ENCODE measurements around the gene PRR14. TPM values are rescaled to one million over a fixed set of nuclear protein-coding genes. Genes with fewer than 3 reads are reported as not detected.
"Not testable (repeated sequence)": the region's sequence is repeated elsewhere in the genome, so short reads cannot be mapped to it uniquely, and the experiment has no call there.

The PRR14 gene
- total RNA-seq, 1 donor from 2014 or later: 77.9 TPM

- Mint-ChIP-seq H3K27ac (no peak overlapping the region), H3K4me1 (peaks cover 11% of the 10 kb centered on the region), H3K4me3 (no peak overlapping the region), H3K27me3 (no peaks in the 10 kb centered on the region), H3K36me3 (ENCODE audit: low read depth) (no peaks in the 10 kb centered on the region), H3K9me3 (no peaks in the 10 kb centered on the region)
- CTCF ChIA-PET: interaction anchor here (2.3 to 3.4 kb wide), 2 partner anchors 19 to 32 kb away, joined by 7 to 44 read pairs; partner anchors contain the start of gene FBRS
- no peak for ATAC-seq (ENCODE audit: low read depth)
- no peak for DNase-seq
- intact Hi-C loops (cut with micrococcal nuclease): loop anchor here (5.0 to 10.0 kb wide), 2 partner anchors 122 to 235 kb away; no protein-coding TSS in a partner anchor
- POLR2A ChIA-PET: interaction anchor here (0.7 to 4.0 kb wide), 6 partner anchors 18 to 306 kb away, joined by 3 to 107 read pairs (median 6); partner anchors contain the start of genes FBRS and PRR14
- no peak for TF ChIP-seq CTCF (IDR thresholded peaks at IDR 0.05)
Observed at GRCh38 chr16:30692396-30693064, 41.8 kb downstream of the PRR14 start.

GRCh38 chr16:30694926-30695693 lies 44.4 kb downstream of the PRR14 start:
- Mint-ChIP-seq H3K27me3 (no peaks in the 10 kb centered on the region), H3K9me3 (no peaks in the 10 kb centered on the region), H3K27ac (no peak overlapping the region), H3K4me3 (no peak overlapping the region), H3K4me1 (peaks cover 26% of the 10 kb centered on the region), H3K36me3 (ENCODE audit: low read depth) (peaks cover 15% of the 10 kb centered on the region)
- CTCF ChIA-PET: interaction anchor here (1.1 to 3.4 kb wide), 4 partner anchors 11 to 66 kb away, joined by 3 to 44 read pairs (median 8); partner anchors contain the start of genes FBRS and PRR14
- DNase-seq (no peak), ATAC-seq (ENCODE audit: low read depth) (no peak)
- POLR2A ChIA-PET: interaction anchor here (0.5 to 4.0 kb wide), 6 partner anchors 16 to 238 kb away, joined by 3 to 107 read pairs (median 6); partner anchors contain the start of genes FBRS and PRR14
- TF ChIP-seq CTCF (IDR thresholded peaks at IDR 0.05): no peak
- intact Hi-C loops (cut with micrococcal nuclease): loop anchor here (1.0 to 10.0 kb wide), 5 partner anchors 35 to 238 kb away; no protein-coding TSS in a partner anchor

DNA sequence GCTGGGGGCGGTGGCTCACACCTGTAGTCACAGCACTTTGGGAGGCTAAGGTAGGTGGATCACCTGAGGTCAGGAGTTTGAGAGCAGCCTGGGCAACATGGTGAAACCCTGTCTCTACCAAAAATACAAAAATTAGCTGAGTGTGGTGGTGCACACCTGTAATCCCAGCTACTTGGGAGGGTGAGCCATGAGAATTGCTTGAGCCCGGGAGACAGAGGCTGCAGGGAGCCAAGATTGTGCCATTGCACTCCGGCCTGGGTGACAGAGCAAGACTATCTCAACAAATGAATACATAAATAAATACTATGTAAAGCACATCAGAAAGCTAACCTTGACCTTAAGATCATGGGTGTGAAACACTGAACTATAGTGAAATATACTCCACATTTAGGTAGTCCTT lies 45.9 kb downstream of the PRR14 start:
- H3K9me3 Mint-ChIP-seq; H3K27ac Mint-ChIP-seq; H3K27me3 Mint-ChIP-seq; ATAC-seq (ENCODE audit: low read depth); H3K4me3 Mint-ChIP-seq; DNase-seq: not testable (repeated sequence)
- Mint-ChIP-seq H3K4me1 (peaks cover 30% of the 10 kb centered on the region), H3K36me3 (ENCODE audit: low read depth) (peaks cover 25% of the 10 kb centered on the region)
- ChIA-PET CTCF (interaction anchor here (0.8 to 2.0 kb wide), 5 partner anchors 37 to 604 kb away, joined by 3 to 12 read pairs (median 4); partner anchors contain the start of genes FBRS and PRR14), POLR2A (interaction anchor here (0.6 to 2.9 kb wide), 10 partner anchors 37 to 1251 kb away, joined by 3 to 38 read pairs (median 4); partner anchors contain the start of genes ARMC5, FBRS, PHKG2 and PRR14)
- intact Hi-C loops (cut with micrococcal nuclease): loop anchor here (10.0 kb wide), 1 partner anchor 118 kb away; no protein-coding TSS in a partner anchor

DNA sequence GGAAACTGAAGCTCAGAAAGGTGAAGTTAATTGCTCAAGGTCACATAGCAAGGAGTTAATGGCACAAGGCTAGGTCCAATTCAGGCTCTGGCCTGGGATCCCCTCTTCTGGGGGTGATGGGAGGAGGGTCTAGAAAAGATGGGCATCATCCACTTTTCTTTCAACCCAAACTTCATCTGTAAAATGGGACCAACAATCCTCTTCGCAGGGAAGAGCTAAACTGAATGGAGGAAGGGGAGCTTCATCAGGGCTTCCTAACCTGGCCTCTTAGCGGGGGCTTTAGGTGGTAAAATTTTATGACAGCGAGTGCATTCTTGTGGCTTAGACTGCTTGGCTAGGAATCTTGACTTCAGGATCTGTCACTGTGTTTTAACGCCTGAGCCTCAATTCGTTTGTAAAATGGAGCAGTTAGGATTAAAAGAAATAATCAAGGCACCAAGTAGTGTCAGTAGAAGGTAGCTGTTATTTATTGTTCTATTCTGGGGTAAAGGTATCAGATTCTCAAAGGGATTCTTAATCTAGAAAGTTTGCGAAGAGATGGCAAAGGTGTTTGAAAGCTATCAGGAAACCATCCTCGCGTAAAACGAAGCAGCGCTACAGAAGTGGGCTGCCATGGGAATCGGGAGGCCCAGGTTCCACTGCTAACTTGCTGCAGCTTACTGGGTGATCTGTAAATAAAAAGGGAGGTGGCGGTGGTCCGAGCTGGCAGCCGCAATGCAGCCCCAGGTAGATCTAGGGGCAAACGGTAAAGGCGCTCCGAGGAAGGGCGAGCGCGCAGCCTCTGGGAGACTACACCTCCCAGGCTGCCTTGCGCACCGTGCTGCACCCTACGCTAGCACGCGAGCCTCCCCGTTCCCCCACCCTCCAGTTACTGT lies 46.7 kb downstream of the PRR14 start:
- TF ChIP-seq CTCF (IDR thresholded peaks at IDR 0.05): no peak

More for the DNA sequence above, 46.7 kb downstream of the PRR14 start:
- ATAC-seq (ENCODE audit: low read depth) (peak; percentile 86), DNase-seq (no peak)
- ChIA-PET POLR2A (interaction anchor here (0.6 to 2.9 kb wide), 13 partner anchors 31 to 1252 kb away, joined by 3 to 38 read pairs (median 4); partner anchors contain the start of genes ARMC5, FBRS, PHKG2 and PRR14), CTCF (interaction anchor here (0.8 to 2.0 kb wide), 5 partner anchors 38 to 605 kb away, joined by 3 to 12 read pairs (median 4); partner anchors contain the start of genes FBRS and PRR14)
- intact Hi-C loops (cut with micrococcal nuclease): loop anchor here (1.0 to 10.0 kb wide), 16 partner anchors 18 to 327 kb away; partner anchors contain the start of genes CFAP119, DCTPP1, FBRS and PHKG2
- Mint-ChIP-seq H3K9me3 (no peaks in the 10 kb centered on the region), H3K4me3 (peak overlapping the region; percentile 97), H3K36me3 (ENCODE audit: low read depth) (peaks cover 30% of the 10 kb centered on the region), H3K27me3 (no peaks in the 10 kb centered on the region), H3K27ac (peak overlapping the region; percentile 100), H3K4me1 (peaks cover 30% of the 10 kb centered on the region)
